ENCODE results near the gene PAAF1.

DNA sequence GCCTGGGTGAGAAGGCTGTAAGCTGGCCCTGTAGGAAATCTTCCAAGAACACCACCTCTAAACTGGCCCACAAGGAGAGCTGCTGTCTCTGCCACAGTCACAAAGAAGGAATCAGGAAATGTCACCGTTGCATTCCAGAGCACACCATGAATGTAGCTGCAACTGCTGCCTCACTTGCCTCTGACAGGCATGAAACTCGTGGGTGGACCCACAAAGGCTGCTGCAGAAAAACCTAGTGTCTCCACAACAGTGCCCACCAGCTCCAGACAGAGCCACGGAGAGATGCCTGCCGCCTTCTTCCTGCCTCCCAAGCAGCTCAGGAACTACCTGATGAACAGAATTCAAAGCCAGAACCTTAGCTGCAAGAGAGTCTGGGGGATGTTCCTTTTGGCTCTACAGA, 84.5 kb downstream of the PAAF1 start:
- TF ChIP-seq POLR2A (IDR thresholded peaks at IDR 0.05; ENCODE audit: low read length) (no peak), GATA1 (IDR thresholded peaks at IDR 0.05; ENCODE audit: low read depth, low read length) (no peak)
